T-cell (primary cell): ENCODE measurements around the gene GMCL2. TPM values are rescaled to one million over a fixed set of nuclear protein-coding genes. Genes with fewer than 3 reads are reported as not detected.
"Not testable (repeated sequence)": the region's sequence is repeated elsewhere in the genome, so short reads cannot be mapped to it uniquely, and the experiment has no call there.

Experiments used
- ATAC-seq, 4 experiments: fragments of 200-7000 bp in 3 of 4; fragments of 150-1000 bp in 1 of 4; cut with Tn5 transposase; replicated peaks in 1 of 4; 1 replicate in 3 of 4; 2 replicates in 1 of 4; pipeline ENCODE4 v1.10.0; 2021; ENCODE audit warnings: moderate library complexity in 3 of 4, mild to moderate bottlenecking in 2 of 4, moderate number of reproducible peaks in 1 of 4
- CTCF ChIA-PET, 2 donors: fragments of 300-600 bp; sonication (Branson Sonifier 250); formaldehyde crosslinking; loops; one replicate each; lab custom pipeline; 2022; ENCODE audit warnings: antibody characterized with exemption in 2 of 2; lab: Charles Lee
- POLR2A ChIA-PET, 2 donors: fragments of 300-600 bp; sonication (Branson Sonifier 250); formaldehyde crosslinking; loops; one replicate each; lab custom pipeline; 2022; ENCODE audit warnings: antibody characterized with exemption in 2 of 2; lab: Charles Lee
- DNase-seq, 35 experiments: peaks; one replicate each; pipeline versions ENCODE4 v3.0.0 to v3.0.0-alpha.2; 2013 to 2023
- H3K27ac ChIP-seq: one replicate; pipeline ENCODE4 v1.5.1; 2013; ENCODE audit warnings: low read length
- H3K27me3 ChIP-seq, 2 experiments: replicated peaks in 1 of 2; 1 replicate in 1 of 2; 2 replicates in 1 of 2; pipeline versions ENCODE4 v1.6.1 to v1.7.0; 2013; ENCODE audit warnings: low read length in 1 of 2, mixed read lengths in 1 of 2; ENCODE audit not compliant: control insufficient read depth in 2 of 2, insufficient read depth in 2 of 2; ENCODE audit errors: extremely low read depth in 1 of 2
- H3K36me3 ChIP-seq, 2 donors: 1 replicate in 1 of 2; 2 replicates in 1 of 2; pipeline versions ENCODE4 v1.6.1 to v1.7.0; 2013; ENCODE audit warnings: low read length in 1 of 2; ENCODE audit not compliant: control insufficient read depth in 2 of 2, insufficient read depth in 1 of 2; ENCODE audit errors: extremely low read depth in 1 of 2
- H3K4me1 ChIP-seq, 2 experiments: 1 replicate in 1 of 2; 2 replicates in 1 of 2; pipeline versions ENCODE4 v1.6.1 to v1.7.0; 2013; ENCODE audit warnings: low read length in 2 of 2, mixed read lengths in 1 of 2; ENCODE audit not compliant: insufficient read depth in 2 of 2, control insufficient read depth in 1 of 2; ENCODE audit errors: extremely low read depth in 1 of 2
- H3K4me3 ChIP-seq, 2 donors: 1 replicate in 1 of 2; 2 replicates in 1 of 2; pipeline versions ENCODE4 v1.5.1 to v1.7.0; 2013; ENCODE audit warnings: mild to moderate bottlenecking in 2 of 2, low read length in 1 of 2, moderate library complexity in 1 of 2; ENCODE audit not compliant: control insufficient read depth in 1 of 2; ENCODE audit errors: extremely low read depth in 1 of 2
- H3K9me3 ChIP-seq: 2 replicates; pipeline ENCODE4 v1.7.0; 2013
- H3K27ac Mint-ChIP-seq, 2 donors: one replicate each; pipeline ENCODE4 v1.8.0; 2020 to 2021; ENCODE audit warnings: mild to moderate bottlenecking in 2 of 2, mixed read lengths in 2 of 2
- H3K27me3 Mint-ChIP-seq, 2 donors: one replicate each; pipeline ENCODE4 v1.8.0; 2021 to 2022; ENCODE audit warnings: mixed read lengths in 2 of 2
- H3K36me3 Mint-ChIP-seq: one replicate; pipeline ENCODE4 v1.8.0; 2021; ENCODE audit warnings: mixed read lengths
- H3K4me1 Mint-ChIP-seq, 3 donors: one replicate each; pipeline ENCODE4 v1.8.0; 2020 to 2022; ENCODE audit warnings: mixed read lengths in 3 of 3, mild to moderate bottlenecking in 1 of 3
- H3K4me3 Mint-ChIP-seq, 3 donors: one replicate each; pipeline ENCODE4 v1.8.0; 2020 to 2022; ENCODE audit warnings: mild to moderate bottlenecking in 3 of 3, mixed read lengths in 3 of 3, moderate library complexity in 3 of 3
- H3K9me3 Mint-ChIP-seq, 3 donors: one replicate each; pipeline ENCODE4 v1.8.0; 2020 to 2022; ENCODE audit warnings: mixed read lengths in 3 of 3
- WGBS: methylation state at CpG from one replicate; pipeline ENCODE4 v1.1.5; 2013; ENCODE audit warnings: missing lambda C conversion rate; ENCODE audit not compliant: insufficient coverage; 5-methylcytosine and 5-hydroxymethylcytosine counted together
- total RNA-seq, 35 experiments: library from RNA in 6 of 35; stranded (reverse) in 6 of 35; fragments of 120-200 nt in 1 of 35; gene quantifications; one replicate each; pipeline versions ENCODE4 v1.2.1 to v1.2.4 and lab custom pipeline; 2013 to 2026

The GMCL2 gene
- total RNA-seq, 5 donors from 2014 or later (not counting 1 experiment from before 2014, with no cell fraction given): not detected

GRCh38 chr5:178229861-178230260 is 42.7 kb upstream of the GMCL2 start:
- no peaks in the 10 kb centered on the region for H3K9me3 Mint-ChIP-seq
- peak overlapping the region; percentile 63 to 81 (median 77) for H3K4me3 Mint-ChIP-seq
- H3K4me1 ChIP-seq: peaks cover 13 to 69% of the 10 kb centered on the region in 2 experiments
- H3K36me3 Mint-ChIP-seq: peaks cover 50% of the 10 kb centered on the region
- H3K27me3 Mint-ChIP-seq: no peaks in the 10 kb centered on the region
- 97% methylated on average over 6 of the region's 10 CpGs for WGBS
- CTCF ChIA-PET: no interaction called here
- peaks cover 60 to 70% (median 69%) of the 10 kb centered on the region in 3 donors for H3K4me1 Mint-ChIP-seq
- DNase-seq (no peak), ATAC-seq (no peak)
- no peak overlapping the region for H3K27ac ChIP-seq
- POLR2A ChIA-PET: no interaction called here
- H3K4me3 ChIP-seq: no peak overlapping the region
- no peaks in the 10 kb centered on the region for H3K9me3 ChIP-seq
- H3K27me3 ChIP-seq: no peaks in the 10 kb centered on the region
- H3K27ac Mint-ChIP-seq: peak overlapping the region in 1 of 2 donors; percentile 22
- H3K36me3 ChIP-seq: peaks cover 13 to 42% of the 10 kb centered on the region in 2 donors

GRCh38 chr5:178229111-178229510 is 41.9 kb upstream of the GMCL2 start:
- peaks cover 52% of the 10 kb centered on the region for H3K36me3 Mint-ChIP-seq

GRCh38 chr5:178228609-178229008 is 41.4 kb upstream of the GMCL2 start:
- Histone ChIP-seq H3K4me3 (no peak overlapping the region), H3K4me1 (peaks cover 13 to 59% of the 10 kb centered on the region in 2 experiments), H3K27ac (no peak overlapping the region), H3K9me3 (no peaks in the 10 kb centered on the region), H3K36me3 (peaks cover 16 to 51% of the 10 kb centered on the region in 2 donors), H3K27me3 (no peaks in the 10 kb centered on the region)
- no peaks in the 10 kb centered on the region for H3K27me3 Mint-ChIP-seq
- peaks cover 52% of the 10 kb centered on the region for H3K36me3 Mint-ChIP-seq
- ChIA-PET CTCF (no interaction called here), POLR2A (interaction anchor here in 1 of 2 donors (1.0 kb wide), 1 partner anchor 9 kb away, joined by 3 read pairs; no protein-coding TSS in a partner anchor)
- no peak overlapping the region for H3K27ac Mint-ChIP-seq
- no peak overlapping the region for H3K4me3 Mint-ChIP-seq
- DNase-seq (no peak), ATAC-seq (no peak)
- H3K4me1 Mint-ChIP-seq: peaks cover 57 to 72% (median 66%) of the 10 kb centered on the region in 3 donors
- no peaks in the 10 kb centered on the region for H3K9me3 Mint-ChIP-seq
- WGBS: 96% methylated on average over 7 of the region's 11 CpGs

More at GRCh38 chr5:178229111-178229510, 41.9 kb upstream of the GMCL2 start:
- H3K4me1 ChIP-seq: peaks cover 13 to 62% of the 10 kb centered on the region in 2 experiments
- H3K9me3 Mint-ChIP-seq, H3K4me3 ChIP-seq, H3K9me3 ChIP-seq, H3K27me3 ChIP-seq, CTCF ChIA-PET, H3K27me3 Mint-ChIP-seq, DNase-seq, H3K27ac ChIP-seq, ATAC-seq: not testable (repeated sequence)
- Mint-ChIP-seq H3K4me1 (peaks cover 57 to 68% (median 66%) of the 10 kb centered on the region in 3 donors), H3K27ac (peak overlapping the region; percentile 17 to 52), H3K4me3 (peak overlapping the region in 2 of 3 donors; percentile 10 to 77)
- POLR2A ChIA-PET: interaction anchor here in 1 of 2 donors (1.0 kb wide), 1 partner anchor 9 kb away, joined by 3 read pairs; no protein-coding TSS in a partner anchor
- H3K36me3 ChIP-seq: peaks cover 16 to 46% of the 10 kb centered on the region in 2 donors
- WGBS: 98% methylated on average over 10 of the region's 13 CpGs

GRCh38 chr5:178227929-178228328 is 40.8 kb upstream of the GMCL2 start:
- Mint-ChIP-seq H3K9me3 (no peaks in the 10 kb centered on the region), H3K4me3 (no peak overlapping the region), H3K27ac (peak overlapping the region in 1 of 2 donors; percentile 35), H3K27me3 (no peaks in the 10 kb centered on the region), H3K4me1 (peaks cover 59 to 75% (median 66%) of the 10 kb centered on the region in 3 donors), H3K36me3 (peaks cover 56% of the 10 kb centered on the region)
- no peak overlapping the region for H3K27ac ChIP-seq
- H3K27me3 ChIP-seq: no peaks in the 10 kb centered on the region
- ChIA-PET CTCF (no interaction called here), POLR2A (no interaction called here)
- no peaks in the 10 kb centered on the region for H3K9me3 ChIP-seq
- DNase-seq (no peak), ATAC-seq (no peak)
- peaks cover 13 to 54% of the 10 kb centered on the region in 2 experiments for H3K4me1 ChIP-seq
- peaks cover 16 to 51% of the 10 kb centered on the region in 2 donors for H3K36me3 ChIP-seq
- WGBS: 84% methylated on average over 2 of the region's 3 CpGs
- H3K4me3 ChIP-seq: no peak overlapping the region

GRCh38 chr5:178227138-178227659 is 40.0 kb upstream of the GMCL2 start:
- 100% methylated on average over 2 of the region's 4 CpGs for WGBS
- Histone ChIP-seq H3K9me3 (no peaks in the 10 kb centered on the region), H3K36me3 (peaks cover 16 to 57% of the 10 kb centered on the region in 2 donors), H3K27ac (no peak overlapping the region), H3K4me3 (no peak overlapping the region), H3K4me1 (peaks cover 13 to 51% of the 10 kb centered on the region in 2 experiments), H3K27me3 (no peaks in the 10 kb centered on the region)
- Mint-ChIP-seq H3K27me3 (no peaks in the 10 kb centered on the region), H3K27ac (peak overlapping the region in 1 of 2 donors; percentile 46), H3K4me1 (peaks cover 58 to 78% (median 66%) of the 10 kb centered on the region in 3 donors), H3K36me3 (peaks cover 56% of the 10 kb centered on the region), H3K9me3 (no peaks in the 10 kb centered on the region), H3K4me3 (no peak overlapping the region)
- ChIA-PET POLR2A (interaction anchor here in 1 of 2 donors (0.5 kb wide), 1 partner anchor 700 kb away, joined by 3 read pairs; no protein-coding TSS in a partner anchor), CTCF (interaction anchor here in 1 of 2 donors (0.5 kb wide), 1 partner anchor 1551 kb away, joined by 3 read pairs; no protein-coding TSS in a partner anchor)
- DNase-seq (no peak), ATAC-seq (no peak)

- no peak for ATAC-seq
- DNase-seq: no peak
- Histone ChIP-seq H3K4me1 (peaks cover 3 to 33% of the 10 kb centered on the region in 2 experiments), H3K9me3 (no peaks in the 10 kb centered on the region), H3K4me3 (no peak overlapping the region), H3K27ac (no peak overlapping the region), H3K36me3 (peaks cover 25 to 58% of the 10 kb centered on the region in 2 donors), H3K27me3 (no peaks in the 10 kb centered on the region)
- Mint-ChIP-seq H3K9me3 (no peaks in the 10 kb centered on the region), H3K4me1 (peaks cover 57 to 81% (median 64%) of the 10 kb centered on the region in 3 donors), H3K27me3 (no peaks in the 10 kb centered on the region), H3K27ac (no peak overlapping the region), H3K4me3 (no peak overlapping the region), H3K36me3 (peaks cover 57% of the 10 kb centered on the region)
- WGBS: 93% methylated on average over 5 of the region's 6 CpGs
- CTCF ChIA-PET: no interaction called here
- POLR2A ChIA-PET: no interaction called here
Observed at GRCh38 chr5:178225174-178225573, 38.0 kb upstream of the GMCL2 start.
